Natural killer cell (primary cell): ENCODE data around the gene MBD1. TPM values are rescaled to one million over a fixed set of nuclear protein-coding genes. Genes with fewer than 3 reads are reported as not detected.
A peak's percentile ranks its signal among the peaks of the same experiment; 100 is the strongest.

ENCODE experiments used
- ATAC-seq, 3 donors: fragments of 150-1000 bp in 2 of 3; fragments of 200-7000 bp in 1 of 3; cut with Tn5 transposase; 1 replicate in 1 of 3; 2 replicates in 2 of 3; pipeline ENCODE4 v1.10.0; 2021; ENCODE audit warnings: mild to moderate bottlenecking in 2 of 3, moderate library complexity in 2 of 3
- DNase-seq, 2 donors: peaks; one replicate each; pipeline versions ENCODE4 v3.0.0 to v3.0.0-alpha.2; 2013 to 2021; ENCODE audit warnings: mixed read lengths in 1 of 2
- H3K27ac ChIP-seq: one replicate; pipeline ENCODE4 v1.5.1; 2013; ENCODE audit warnings: mild to moderate bottlenecking, low read length
- H3K27me3 ChIP-seq: one replicate; pipeline ENCODE4 v1.6.1; 2013; ENCODE audit warnings: low read length; ENCODE audit not compliant: control insufficient read depth, insufficient read depth
- H3K36me3 ChIP-seq: one replicate; pipeline ENCODE4 v1.6.1; 2013; ENCODE audit warnings: low read length; ENCODE audit not compliant: control insufficient read depth, insufficient read depth
- H3K4me1 ChIP-seq: one replicate; pipeline ENCODE4 v1.6.1; 2013; ENCODE audit warnings: low read length; ENCODE audit not compliant: control insufficient read depth, insufficient read depth
- H3K4me3 ChIP-seq: one replicate; pipeline ENCODE4 v1.5.1; 2013; ENCODE audit warnings: low read length
- H3K9me3 ChIP-seq: one replicate; pipeline ENCODE4 v1.6.1; 2013; ENCODE audit warnings: low read length; ENCODE audit not compliant: control insufficient read depth, insufficient read depth
- H3K27ac Mint-ChIP-seq, 2 donors: one replicate each; pipeline ENCODE4 v1.8.0; 2022; ENCODE audit warnings: mild to moderate bottlenecking in 2 of 2, mixed read lengths in 2 of 2, moderate library complexity in 1 of 2
- H3K27me3 Mint-ChIP-seq, 2 donors: one replicate each; pipeline ENCODE4 v1.8.0; 2022; ENCODE audit warnings: low read depth in 2 of 2, mixed read lengths in 2 of 2
- H3K36me3 Mint-ChIP-seq: one replicate; pipeline ENCODE4 v1.8.0; 2022; ENCODE audit warnings: mixed read lengths
- H3K4me1 Mint-ChIP-seq, 2 donors: one replicate each; pipeline ENCODE4 v1.8.0; 2022; ENCODE audit warnings: mixed read lengths in 2 of 2
- H3K4me3 Mint-ChIP-seq: one replicate; pipeline ENCODE4 v1.8.0; 2022; ENCODE audit warnings: mild to moderate bottlenecking, moderate library complexity, mixed read lengths
- H3K9me3 Mint-ChIP-seq, 2 donors: one replicate each; pipeline ENCODE4 v1.8.0; 2022; ENCODE audit warnings: mixed read lengths in 2 of 2
- CTCF ChIP-seq: fragments of 200-600 bp; IDR thresholded peaks from one replicate; pipeline ENCODE4 v1.8.0; 2022; ENCODE audit warnings: antibody characterized with exemption
- WGBS: methylation state at CpG from one replicate; pipeline ENCODE4 v1.1.7; 2013; ENCODE audit warnings: missing lambda C conversion rate; ENCODE audit not compliant: insufficient coverage; 5-methylcytosine and 5-hydroxymethylcytosine counted together
- intact Hi-C: fragments of 100-400 bp; cut with micrococcal nuclease; formaldehyde crosslinking; loops from one replicate; pipeline ENCODE4 v1.14.2; 2022
- total RNA-seq, 4 donors: library from RNA; stranded (reverse); fragments of 120-200 nt in 1 of 4; gene quantifications; one replicate each; pipeline versions ENCODE4 v1.2.3 to v1.2.4, GENCODE V29; 2013 to 2022

The MBD1 gene
- total RNA-seq, 3 donors from 2014 or later (not counting 1 experiment from before 2014, with no cell fraction given) = 106 to 113 (median 111) TPM

DNA sequence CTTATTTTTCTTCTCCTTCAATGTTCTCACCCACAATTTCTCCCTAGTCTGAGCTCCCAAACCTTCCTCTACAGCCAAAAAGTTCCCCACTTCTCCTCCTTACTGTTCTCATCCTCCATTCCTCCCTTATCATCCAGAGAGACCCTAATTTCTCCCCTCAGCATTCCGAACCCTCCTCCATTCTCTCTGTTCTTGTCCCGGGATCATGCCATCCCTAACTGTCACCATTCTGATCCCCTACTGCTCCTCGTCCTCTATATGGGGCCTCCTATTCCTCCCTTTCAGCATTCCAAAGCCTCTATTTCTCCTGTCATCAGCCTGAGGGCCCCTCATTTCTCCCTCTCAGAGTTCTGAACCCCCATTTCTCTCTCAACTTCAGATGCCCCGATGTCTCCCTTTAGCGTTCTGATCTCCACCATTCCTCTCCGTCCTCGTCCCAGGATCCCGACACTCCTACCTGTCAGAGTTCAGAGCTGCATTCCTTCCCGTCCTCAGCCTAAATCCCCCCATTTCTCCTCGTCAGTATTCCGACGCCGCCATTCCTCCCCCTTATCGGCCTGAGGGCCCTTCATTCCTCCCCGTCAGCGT lies 522 bp downstream of the MBD1 start:
- peaks cover 28% of the 10 kb centered on the region for H3K4me1 ChIP-seq
- ATAC-seq (no peak), DNase-seq (no peak)
- H3K4me3 ChIP-seq = peak overlapping the region; percentile 89
- peak overlapping the region; percentile 94 for H3K4me3 Mint-ChIP-seq
- H3K9me3 Mint-ChIP-seq = no peaks in the 10 kb centered on the region
- peak overlapping the region; percentile 92 for H3K27ac ChIP-seq
- TF ChIP-seq CTCF = no peak
- H3K36me3 Mint-ChIP-seq = no peaks in the 10 kb centered on the region
- no peaks in the 10 kb centered on the region for H3K27me3 Mint-ChIP-seq
- WGBS = 4% methylated on average over 16 of the region's 16 CpGs
- no peaks in the 10 kb centered on the region for H3K27me3 ChIP-seq
- H3K36me3 ChIP-seq = peaks cover 42% of the 10 kb centered on the region
- intact Hi-C loops = loop anchor here (1.0 to 10.0 kb wide), 5 partner anchors 14 to 788 kb away; partner anchors contain the start of genes ACAA2, CFAP53, ELAC1 and ME2
- peak overlapping the region; percentile 92 to 99 for H3K27ac Mint-ChIP-seq
- peaks cover 27 to 69% of the 10 kb centered on the region in 2 donors for H3K4me1 Mint-ChIP-seq
- H3K9me3 ChIP-seq = no peaks in the 10 kb centered on the region

DNA sequence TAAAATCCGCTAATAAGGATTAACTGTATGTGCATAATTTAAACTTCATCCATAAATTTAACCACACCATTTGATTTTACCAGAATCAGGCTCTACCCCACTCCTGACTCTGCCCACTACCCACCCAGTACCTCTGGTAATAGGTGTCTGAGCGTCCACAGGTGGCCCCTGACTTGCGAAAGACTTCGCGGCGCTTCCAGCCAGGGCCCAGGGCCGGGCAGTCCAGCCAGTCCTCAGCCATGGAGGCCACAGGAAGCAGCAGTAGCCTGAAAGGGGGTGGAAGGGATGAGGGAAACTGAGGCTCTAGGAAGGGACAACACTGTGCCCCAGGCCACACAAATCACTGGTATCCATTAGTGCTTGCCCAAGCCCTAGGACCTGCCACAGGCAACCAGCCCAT lies 1.6 kb downstream of the MBD1 start:
- no peaks in the 10 kb centered on the region for H3K27me3 ChIP-seq
- peaks cover 25% of the 10 kb centered on the region for H3K4me1 ChIP-seq
- Mint-ChIP-seq H3K4me3 (peak overlapping the region; percentile 94), H3K36me3 (no peaks in the 10 kb centered on the region), H3K9me3 (no peaks in the 10 kb centered on the region), H3K27me3 (no peaks in the 10 kb centered on the region), H3K4me1 (peaks cover 27 to 65% of the 10 kb centered on the region in 2 donors), H3K27ac (peak overlapping the region; percentile 92 to 99)
- DNase-seq (no peak), ATAC-seq (no peak)
- peaks cover 48% of the 10 kb centered on the region for H3K36me3 ChIP-seq
- intact Hi-C loops = loop anchor here (5.0 to 10.0 kb wide), 4 partner anchors 467 to 787 kb away; partner anchors contain the start of genes ACAA2, ELAC1, ME2 and RPL17
- TF ChIP-seq CTCF = no peak
- no peaks in the 10 kb centered on the region for H3K9me3 ChIP-seq
- WGBS = 97% methylated on average over 6 of the region's 7 CpGs
- no peak overlapping the region for H3K4me3 ChIP-seq
- H3K27ac ChIP-seq = no peak overlapping the region

DNA sequence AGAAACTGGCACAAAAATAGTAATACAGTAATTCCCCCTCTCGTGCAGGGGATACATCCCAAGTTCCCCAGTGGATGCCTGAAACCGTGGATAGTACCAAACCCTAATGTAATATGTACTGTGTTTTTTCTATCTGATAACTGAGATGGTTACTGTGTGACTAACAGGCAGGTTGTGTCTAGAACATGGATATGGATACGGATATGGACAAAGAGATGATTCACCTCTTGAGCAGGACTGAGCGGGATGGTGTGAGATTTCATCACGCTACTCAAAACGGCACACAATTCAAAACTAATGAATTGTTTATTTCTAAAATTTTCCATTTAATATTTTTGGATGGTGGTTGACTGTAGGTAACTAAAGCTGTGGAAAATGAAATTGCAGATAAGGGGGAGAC lies 3.4 kb downstream of the MBD1 start:
- Mint-ChIP-seq H3K27me3 (no peaks in the 10 kb centered on the region), H3K27ac (no peak overlapping the region), H3K4me3 (no peak overlapping the region), H3K36me3 (no peaks in the 10 kb centered on the region), H3K4me1 (peaks cover 27 to 58% of the 10 kb centered on the region in 2 donors), H3K9me3 (no peaks in the 10 kb centered on the region)
- DNase-seq = no peak
- intact Hi-C loops = no loop called here
- Histone ChIP-seq H3K36me3 (peaks cover 54% of the 10 kb centered on the region), H3K4me1 (peaks cover 31% of the 10 kb centered on the region), H3K9me3 (no peaks in the 10 kb centered on the region), H3K27ac (no peak overlapping the region), H3K4me3 (no peak overlapping the region), H3K27me3 (no peaks in the 10 kb centered on the region)
- ATAC-seq = no peak
- no peak for TF ChIP-seq CTCF
- WGBS = 100% methylated on average over 3 of the region's 6 CpGs

GRCh38 chr18:50276452-50276851 lies 4.9 kb downstream of the MBD1 start:
- TF ChIP-seq CTCF = no peak
- WGBS = 93% methylated on average over 4 of the region's 4 CpGs
- Histone ChIP-seq H3K4me3 (no peak overlapping the region), H3K36me3 (peaks cover 65% of the 10 kb centered on the region), H3K9me3 (no peaks in the 10 kb centered on the region), H3K4me1 (peaks cover 26% of the 10 kb centered on the region), H3K27ac (no peak overlapping the region), H3K27me3 (no peaks in the 10 kb centered on the region)
- ATAC-seq = no peak
- Mint-ChIP-seq H3K36me3 (no peaks in the 10 kb centered on the region), H3K4me1 (peaks cover 25 to 48% of the 10 kb centered on the region in 2 donors), H3K4me3 (no peak overlapping the region), H3K27ac (no peak overlapping the region), H3K27me3 (no peaks in the 10 kb centered on the region), H3K9me3 (no peaks in the 10 kb centered on the region)
- intact Hi-C loops = no loop called here
- DNase-seq = no peak
